HG03139 (cell line): ENCODE data around the gene C11orf58.

Experiments
- ATAC-seq: cut with Tn5 transposase; IDR thresholded peaks from one replicate; pipeline ENCODE4 v1.9.1; 2021; ENCODE audit not compliant: unreplicated experiment

C11orf58 gene

GRCh38 chr11:16784666-16785065, 46.2 kb downstream of the C11orf58 start:
- ATAC-seq = no peak

GRCh38 chr11:16785520-16786128, 47.2 kb downstream of the C11orf58 start:
- ATAC-seq = peak; percentile 73

- ATAC-seq = no peak
Observed at GRCh38 chr11:16786131-16786530, 47.7 kb downstream of the C11orf58 start.

GRCh38 chr11:16787035-16787742, 48.7 kb downstream of the C11orf58 start:
- ATAC-seq = no peak

- peak; percentile 57 for ATAC-seq
Observed at GRCh38 chr11:16788141-16789062, 50.0 kb downstream of the C11orf58 start.

GRCh38 chr11:16789063-16789420, 50.6 kb downstream of the C11orf58 start:
- ATAC-seq = no peak

- no peak for ATAC-seq
Observed at GRCh38 chr11:16789560-16790485, 51.4 kb downstream of the C11orf58 start.

GRCh38 chr11:16790486-16791190, 52.2 kb downstream of the C11orf58 start:
- ATAC-seq = no peak

GRCh38 chr11:16791191-16791961, 52.9 kb downstream of the C11orf58 start:
- no peak for ATAC-seq

DNA sequence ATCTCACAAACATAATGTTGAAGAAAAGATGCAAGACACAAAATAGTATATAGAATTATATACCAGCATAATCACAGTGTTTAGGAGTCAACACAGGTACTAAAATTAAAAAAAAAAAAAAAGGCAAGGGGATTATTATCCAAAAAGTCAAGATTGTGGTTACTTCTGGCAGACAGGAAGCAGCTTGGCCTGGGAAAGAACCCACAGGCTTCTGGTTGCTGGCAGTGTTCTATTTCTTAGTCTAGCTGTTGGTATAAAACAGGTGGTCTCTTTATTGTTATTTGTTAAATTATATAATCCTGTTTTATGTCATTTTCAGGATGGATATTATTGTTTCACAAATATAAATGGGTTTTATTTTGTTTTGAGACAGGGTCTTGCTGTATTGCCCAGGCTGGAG, 54.0 kb downstream of the C11orf58 start:
- no peak for ATAC-seq

- no peak for ATAC-seq
Observed at GRCh38 chr11:16793009-16793408, 54.6 kb downstream of the C11orf58 start.

- ATAC-seq = no peak
Observed at GRCh38 chr11:16793511-16793910, 55.1 kb downstream of the C11orf58 start.

- ATAC-seq = no peak
Observed at GRCh38 chr11:16794047-16794818, 55.8 kb downstream of the C11orf58 start.

DNA sequence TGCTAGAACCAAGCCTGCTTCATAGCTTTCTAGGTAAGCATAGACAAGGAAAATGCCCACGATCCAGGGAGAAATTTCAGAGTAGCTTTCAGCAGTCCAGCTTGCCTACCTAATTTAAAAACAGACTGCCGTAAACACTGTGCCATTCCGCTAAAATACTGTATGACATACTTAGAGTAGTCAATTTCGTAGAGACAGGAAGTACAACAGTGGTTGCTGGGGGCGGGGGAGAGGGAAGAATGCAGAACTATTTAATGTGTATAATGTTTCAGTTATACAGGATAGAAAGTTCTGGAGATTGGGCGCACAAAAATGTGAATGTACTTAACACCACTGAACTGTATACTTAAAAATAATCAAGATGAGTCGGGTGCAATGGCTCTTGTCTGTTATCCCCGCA, 56.7 kb downstream of the C11orf58 start:
- no peak for ATAC-seq

DNA sequence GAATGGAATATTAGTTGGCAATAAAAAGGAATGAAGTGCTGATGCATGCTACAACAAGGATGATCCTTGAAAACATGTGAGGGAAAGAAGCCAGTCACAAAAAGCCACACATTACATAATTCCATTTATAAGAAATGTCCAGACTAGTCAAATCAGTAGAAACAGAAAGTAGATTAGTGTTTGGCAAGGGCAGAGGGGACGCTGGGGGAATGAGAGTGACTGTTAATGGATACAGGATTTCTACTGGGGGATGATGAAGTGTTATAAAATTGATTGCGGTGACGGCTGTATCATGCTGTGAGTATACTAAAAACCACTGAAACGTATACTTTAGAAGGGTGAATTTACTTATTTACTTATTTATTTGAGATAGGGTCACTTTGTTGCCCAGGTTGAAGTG, 57.9 kb downstream of the C11orf58 start:
- no peak for ATAC-seq

DNA sequence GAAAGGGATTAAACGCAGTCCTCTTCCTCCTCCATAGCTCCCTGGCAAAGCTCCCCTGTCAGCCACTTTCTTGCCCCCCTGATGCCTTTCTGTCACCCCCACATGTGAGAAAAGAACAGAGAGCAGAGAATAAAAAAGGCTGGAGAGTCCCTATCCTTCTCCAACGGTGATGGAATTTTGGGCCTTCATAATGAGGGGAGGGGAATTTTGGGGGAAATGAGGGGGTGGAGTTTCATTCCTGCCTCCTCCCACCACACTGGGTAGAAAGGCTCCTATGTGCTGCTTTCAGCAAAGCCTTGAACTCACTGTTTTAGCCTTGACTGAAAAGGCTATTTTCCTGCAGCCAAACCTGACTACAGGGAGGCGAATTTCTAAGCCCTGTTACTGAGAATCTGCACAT, 59.3 kb downstream of the C11orf58 start:
- ATAC-seq = no peak

DNA sequence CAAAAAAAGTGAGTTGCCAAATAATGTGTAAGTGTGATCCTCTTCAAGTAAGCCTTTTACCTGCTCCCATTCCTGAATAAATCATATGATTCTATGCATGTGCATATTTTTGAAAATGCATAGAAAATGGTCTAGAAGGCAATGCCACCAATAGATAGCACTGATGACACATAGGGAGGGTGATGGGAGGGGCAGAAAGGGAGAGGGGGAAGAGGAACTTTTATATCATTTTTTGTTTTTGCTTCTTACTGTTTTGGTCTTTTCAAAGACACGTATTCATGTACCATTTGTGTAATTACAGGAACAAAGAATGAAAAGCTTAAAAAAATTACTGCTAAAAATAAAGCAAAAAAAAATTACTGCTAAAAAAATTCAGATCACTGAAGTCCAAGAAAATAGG, 60.8 kb downstream of the C11orf58 start:
- ATAC-seq = no peak

- no peak for ATAC-seq
Observed at GRCh38 chr11:16799890-16800289, 61.4 kb downstream of the C11orf58 start.

- no peak for ATAC-seq
Observed at GRCh38 chr11:16800382-16800781, 61.9 kb downstream of the C11orf58 start.
